ENCODE data around the gene DPP9.

DPP9 gene

GRCh38 chr19:4642625-4643024, 81.0 kb downstream of the DPP9 start:
- in situ Hi-C loops (cut with MboI; ENCODE audit: low pct_unique_long_range_greater_than_20kb, low sequenced_read_pairs) = no loop called here
- no peak for DNase-seq

- in situ Hi-C loops (cut with MboI; ENCODE audit: low pct_unique_long_range_greater_than_20kb, low sequenced_read_pairs) = no loop called here
- no peak for DNase-seq
Observed at GRCh38 chr19:4641132-4641531, 82.5 kb downstream of the DPP9 start.

- no peak for DNase-seq
- in situ Hi-C loops (cut with MboI; ENCODE audit: low pct_unique_long_range_greater_than_20kb, low sequenced_read_pairs) = no loop called here
Observed at GRCh38 chr19:4640247-4641000, 83.2 kb downstream of the DPP9 start.

GRCh38 chr19:4639531-4640246, 84.0 kb downstream of the DPP9 start:
- in situ Hi-C loops (cut with MboI; ENCODE audit: low pct_unique_long_range_greater_than_20kb, low sequenced_read_pairs) = no loop called here
- DNase-seq = no peak

GRCh38 chr19:4638828-4639530, 84.7 kb downstream of the DPP9 start, which contains the start of gene TNFAIP8L1:
Gene TNFAIP8L1 (plus strand): TSS chr19:4639516. CDS start chr19:4651870, 12,354 bp downstream.
- in situ Hi-C loops (cut with MboI; ENCODE audit: low pct_unique_long_range_greater_than_20kb, low sequenced_read_pairs) = no loop called here
- DNase-seq = peak; percentile 99

- in situ Hi-C loops (cut with MboI; ENCODE audit: low pct_unique_long_range_greater_than_20kb, low sequenced_read_pairs) = no loop called here
Observed at GRCh38 chr19:4638317-4638716, 85.3 kb downstream of the DPP9 start.

GRCh38 chr19:4636761-4637160, 86.9 kb downstream of the DPP9 start:
- DNase-seq = no peak
- in situ Hi-C loops (cut with MboI; ENCODE audit: low pct_unique_long_range_greater_than_20kb, low sequenced_read_pairs) = no loop called here

More at GRCh38 chr19:4638317-4638716, 85.3 kb downstream of the DPP9 start:
- no peak for DNase-seq

- in situ Hi-C loops (cut with MboI; ENCODE audit: low pct_unique_long_range_greater_than_20kb, low sequenced_read_pairs) = no loop called here
- peak; percentile 73 for DNase-seq
Observed at GRCh38 chr19:4636151-4636717, 87.4 kb downstream of the DPP9 start.

GRCh38 chr19:4635754-4636116, 87.9 kb downstream of the DPP9 start:
- in situ Hi-C loops (cut with MboI; ENCODE audit: low pct_unique_long_range_greater_than_20kb, low sequenced_read_pairs) = no loop called here

GRCh38 chr19:4633140-4633967, 90.3 kb downstream of the DPP9 start:
- DNase-seq = peak; percentile 92
- in situ Hi-C loops (cut with MboI; ENCODE audit: low pct_unique_long_range_greater_than_20kb, low sequenced_read_pairs) = no loop called here

More at GRCh38 chr19:4635754-4636116, 87.9 kb downstream of the DPP9 start:
- no peak for DNase-seq
